ENCODE data around the gene PARP2.

GRCh38 chr14:20376071-20376588, 32.7 kb downstream of the PARP2 start:
- no peak for TF ChIP-seq EZH2 (IDR thresholded peaks at IDR 0.05; ENCODE audit: insufficient read depth, poor library complexity, severe bottlenecking)
- no peak for TF ChIP-seq EZH2phosphoT487 (IDR thresholded peaks at IDR 0.05; ENCODE audit: insufficient read depth, low read depth)

Measured in GM23248 (cell line).